IPS DF 19.7 (cell line): ENCODE data around the gene RETREG3.
"Not testable (repeated sequence)": the region's sequence is repeated elsewhere in the genome, so short reads cannot be mapped to it uniquely, and the experiment has no call there.

Experiments
- DNase-seq: peaks from one replicate; pipeline ENCODE4 v3.0.0-alpha.2; 2013; ENCODE audit warnings: low read depth, low spot score

The RETREG3 gene

DNA sequence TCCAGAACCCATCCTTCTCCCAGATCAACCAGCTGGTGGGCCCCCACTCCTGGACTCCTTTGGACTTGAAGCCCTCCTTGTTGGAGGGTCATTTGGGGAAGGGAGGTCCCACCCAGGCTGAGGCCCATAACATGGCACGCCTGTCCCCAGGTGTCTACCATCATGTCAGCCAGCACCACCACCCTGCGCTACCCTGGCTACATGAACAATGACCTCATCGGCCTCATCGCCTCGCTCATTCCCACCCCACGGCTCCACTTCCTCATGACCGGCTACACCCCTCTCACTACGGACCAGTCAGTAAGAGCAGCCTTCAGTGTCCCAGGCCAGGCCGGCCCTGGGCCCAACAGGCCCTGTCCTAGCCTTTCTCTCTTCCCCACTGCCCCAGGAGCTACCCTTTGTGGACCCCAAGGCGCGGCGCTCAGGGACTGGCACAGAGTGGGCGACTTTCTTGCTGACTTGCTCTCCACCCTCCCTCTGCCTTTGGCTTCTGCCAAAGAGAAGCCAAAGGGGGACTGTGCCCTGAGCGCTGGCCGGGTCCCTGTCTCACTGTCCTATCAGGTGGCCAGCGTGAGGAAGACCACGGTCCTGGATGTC is 4.6 kb upstream of the RETREG3 start:
- no peak for DNase-seq

DNA sequence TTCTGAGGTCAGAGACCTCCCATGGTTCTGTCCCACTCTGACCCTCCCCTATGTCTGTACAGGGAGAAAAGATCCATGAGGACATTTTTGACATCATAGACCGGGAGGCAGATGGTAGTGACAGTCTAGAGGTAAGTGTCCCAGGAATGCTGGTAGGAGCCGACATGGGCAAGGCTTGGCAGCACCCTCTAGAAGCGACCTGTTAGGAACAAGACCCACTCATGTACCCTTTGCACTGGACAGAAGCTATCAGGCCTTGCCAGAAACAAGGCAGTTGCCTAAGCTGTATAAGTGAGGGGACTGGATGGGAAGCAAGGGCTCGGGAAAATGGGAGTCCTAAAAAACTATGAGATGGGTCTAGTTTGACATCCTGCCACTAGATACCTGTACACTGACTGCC is 2.8 kb upstream of the RETREG3 start:
- DNase-seq = no peak

DNA sequence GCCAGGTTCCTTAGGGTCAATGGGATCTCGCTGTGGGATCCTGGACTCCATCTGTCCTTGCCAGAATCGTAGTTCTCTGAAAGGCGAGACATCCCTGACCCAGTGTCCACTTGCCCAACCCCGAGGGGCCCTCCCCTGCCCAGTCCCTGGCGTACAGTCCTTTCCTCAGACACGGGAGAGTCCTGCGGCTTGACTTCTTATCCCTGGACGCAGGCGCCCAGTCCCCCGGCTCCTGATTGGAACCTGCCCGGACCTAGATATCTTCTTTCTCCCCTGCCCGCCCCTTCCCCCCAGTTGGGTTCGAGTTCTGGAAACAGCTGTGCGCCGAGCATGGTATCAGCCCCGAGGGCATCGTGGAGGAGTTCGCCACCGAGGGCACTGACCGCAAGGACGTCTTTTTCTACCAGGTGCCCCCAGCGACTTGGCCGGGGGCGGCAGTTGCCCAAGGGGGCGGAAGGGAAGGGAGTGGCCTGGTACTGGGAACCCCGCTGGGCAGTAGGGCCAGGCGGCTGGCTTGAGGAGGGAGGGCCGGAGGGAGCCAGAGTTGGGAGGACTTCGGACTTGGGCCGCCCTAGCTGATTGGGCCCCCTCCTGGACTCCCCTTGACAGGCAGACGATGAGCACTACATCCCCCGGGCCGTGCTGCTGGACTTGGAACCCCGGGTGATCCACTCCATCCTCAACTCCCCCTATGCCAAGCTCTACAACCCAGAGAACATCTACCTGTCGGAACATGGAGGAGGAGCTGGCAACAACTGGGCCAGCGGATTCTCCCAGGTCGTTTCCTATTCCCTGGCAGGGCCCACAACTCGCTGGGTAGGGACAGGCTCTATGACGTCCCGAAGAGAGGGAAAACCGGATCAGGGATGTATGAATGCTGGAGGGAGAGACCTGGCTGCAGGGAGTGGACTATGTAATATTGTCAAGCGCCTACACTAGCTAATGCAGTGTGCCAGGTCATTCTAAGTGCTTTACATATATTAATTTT is 934 bp upstream of the RETREG3 start:
- not testable (repeated sequence) for DNase-seq

DNA sequence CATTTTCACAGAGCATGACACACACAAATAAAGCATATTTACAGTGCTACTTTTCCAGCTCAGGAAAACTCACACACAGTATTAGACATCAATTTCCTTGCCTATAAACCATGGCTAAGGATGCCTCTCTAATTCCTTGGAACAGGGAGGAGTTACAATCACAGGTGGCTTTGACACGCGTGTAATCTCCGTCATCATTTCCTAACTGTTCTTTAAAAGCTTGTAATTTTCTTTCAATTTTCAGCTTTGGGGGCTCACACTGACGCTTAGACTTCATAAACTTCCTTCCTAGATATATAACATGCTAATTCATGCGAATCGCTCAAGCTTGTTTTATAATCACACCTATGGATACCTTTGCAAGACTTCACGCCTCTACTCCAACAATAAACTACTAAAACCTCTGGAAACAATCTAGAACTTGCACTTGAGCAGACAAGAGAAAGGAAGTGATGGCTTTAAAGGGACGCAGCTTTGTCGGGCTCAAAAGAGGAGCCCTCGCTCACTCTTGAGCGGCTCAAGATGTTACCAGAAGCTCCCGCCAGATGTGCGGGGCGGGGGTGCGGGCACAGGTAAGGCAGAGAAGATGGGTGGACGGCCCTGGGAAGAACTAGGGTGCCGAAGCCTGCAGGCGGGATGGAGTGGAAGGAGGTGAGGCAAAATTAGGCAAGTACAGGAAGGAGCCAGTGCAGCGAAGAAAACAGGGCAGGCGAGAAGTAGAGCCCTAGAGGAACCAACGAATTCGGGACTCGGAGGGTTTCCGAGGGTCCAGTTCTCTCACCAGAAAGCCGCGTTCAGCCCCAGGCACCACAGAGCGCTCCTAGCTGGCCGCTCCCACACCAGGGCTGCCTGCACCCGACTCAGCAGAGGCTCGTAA is 631 bp downstream of the RETREG3 start:
- no peak for DNase-seq

DNA sequence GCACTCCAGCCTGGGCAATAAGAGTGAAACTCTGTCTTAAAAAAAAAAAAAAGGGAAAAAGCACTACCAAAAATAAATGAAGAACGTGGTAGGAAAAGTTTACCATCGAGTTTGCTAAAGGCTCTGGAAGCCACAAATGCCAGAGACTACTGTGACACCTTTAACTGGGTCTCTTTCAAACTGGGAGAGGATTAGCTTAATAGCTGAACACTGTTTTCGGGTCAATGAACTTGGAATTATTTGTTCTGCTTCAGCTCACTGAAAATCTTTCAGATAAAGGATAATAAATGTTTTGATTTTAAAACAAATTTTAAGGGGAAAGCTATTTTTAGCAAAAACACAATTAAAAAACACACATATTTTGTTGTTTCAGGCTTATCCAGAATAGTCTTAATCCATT is 1.4 kb downstream of the RETREG3 start:
- no peak for DNase-seq

DNA sequence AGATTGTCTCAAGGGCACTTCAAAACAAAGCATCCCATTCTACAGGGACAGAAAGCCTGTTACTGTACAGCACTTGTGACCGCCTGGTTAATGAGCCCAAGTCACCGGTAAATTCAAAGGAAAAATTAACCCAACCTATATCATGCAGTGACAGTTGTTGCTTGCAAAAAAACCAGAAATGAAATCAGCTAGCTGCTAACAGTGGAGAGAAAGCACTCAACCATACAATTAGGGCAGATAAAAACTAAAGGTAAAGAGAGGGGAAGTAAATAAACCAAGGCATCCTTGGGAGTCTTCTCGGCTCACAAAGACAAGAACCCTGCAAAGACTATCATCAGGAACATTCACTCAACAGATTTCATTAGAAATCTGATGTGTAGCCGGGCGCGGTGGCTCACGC is 5.9 kb downstream of the RETREG3 start:
- DNase-seq = no peak

DNA sequence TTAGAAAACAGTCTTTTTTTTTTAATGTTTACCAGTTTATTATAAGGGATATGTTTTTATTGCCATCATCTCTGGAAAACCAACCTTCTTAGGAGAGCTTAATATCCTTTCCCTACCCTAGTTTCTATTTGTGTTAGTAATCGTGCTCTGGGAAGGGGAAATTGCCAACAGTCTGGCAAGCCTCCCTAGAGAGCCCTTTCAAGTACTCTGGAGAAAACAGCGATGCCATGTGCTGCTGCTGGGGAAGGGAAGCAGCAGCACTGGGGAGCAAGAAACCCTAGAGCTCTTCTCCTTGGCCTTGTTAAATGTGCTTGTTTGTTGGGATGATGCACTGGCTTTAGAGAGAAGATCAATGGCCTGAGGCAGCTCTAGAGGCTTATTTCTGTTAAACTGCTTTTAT is 10.3 kb downstream of the RETREG3 start:
- no peak for DNase-seq

DNA sequence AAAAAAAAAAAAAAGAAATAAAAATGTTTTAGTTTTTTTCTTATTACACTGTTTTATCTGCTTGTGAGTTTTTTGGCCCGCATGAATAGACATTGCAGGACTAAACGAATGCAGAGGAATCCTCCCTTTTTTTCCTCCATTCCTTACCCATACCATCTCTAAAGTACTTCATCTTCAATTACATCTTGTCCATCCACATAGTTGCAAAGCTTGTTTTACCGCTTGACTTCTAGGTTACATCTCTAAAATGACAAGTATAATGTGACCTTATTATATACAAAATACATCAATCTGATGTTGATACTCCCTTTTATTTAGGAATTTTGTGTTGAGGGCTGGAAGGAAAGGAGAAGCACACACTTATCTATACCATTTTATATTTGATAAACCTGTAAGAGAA is 12.8 kb downstream of the RETREG3 start:
- DNase-seq = no peak

DNA sequence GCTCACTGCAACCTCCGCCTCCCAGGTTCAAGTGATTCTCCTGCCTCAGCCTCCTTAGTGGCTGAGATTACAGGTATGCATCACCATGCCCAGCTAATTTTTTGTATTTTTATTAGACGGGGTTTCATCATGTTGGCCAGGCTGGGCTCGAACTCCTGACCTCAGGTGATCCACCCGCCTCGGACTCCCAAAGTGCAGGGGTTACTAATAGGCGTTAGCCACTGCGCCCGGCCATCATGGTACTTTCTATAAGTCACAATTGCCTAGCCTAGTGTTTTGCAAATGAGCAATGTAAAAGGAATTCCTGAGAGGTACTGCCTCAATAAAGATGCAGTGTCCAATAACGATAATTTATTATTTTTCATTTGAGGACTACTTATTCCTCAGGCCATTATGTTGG is 17.8 kb downstream of the RETREG3 start:
- DNase-seq = no peak

DNA sequence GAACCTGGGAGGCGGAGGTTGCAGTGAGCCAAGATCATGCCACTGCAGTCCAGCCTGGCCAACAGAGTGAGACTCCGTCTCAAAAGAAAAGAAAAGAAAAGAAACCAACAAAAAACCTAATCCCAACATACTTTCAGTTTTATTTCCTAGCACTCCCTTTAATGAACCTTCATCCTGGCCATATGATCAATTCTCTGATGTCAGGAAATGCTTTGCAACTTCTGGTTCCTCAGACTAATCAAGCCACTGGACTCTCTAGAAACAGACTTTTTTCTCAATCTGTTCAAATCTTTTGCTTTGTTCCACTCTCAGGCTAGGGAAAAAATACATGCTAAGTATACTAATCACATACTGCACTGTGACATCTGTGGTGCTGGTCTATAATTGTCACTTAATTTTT is 18.3 kb downstream of the RETREG3 start:
- DNase-seq = no peak

DNA sequence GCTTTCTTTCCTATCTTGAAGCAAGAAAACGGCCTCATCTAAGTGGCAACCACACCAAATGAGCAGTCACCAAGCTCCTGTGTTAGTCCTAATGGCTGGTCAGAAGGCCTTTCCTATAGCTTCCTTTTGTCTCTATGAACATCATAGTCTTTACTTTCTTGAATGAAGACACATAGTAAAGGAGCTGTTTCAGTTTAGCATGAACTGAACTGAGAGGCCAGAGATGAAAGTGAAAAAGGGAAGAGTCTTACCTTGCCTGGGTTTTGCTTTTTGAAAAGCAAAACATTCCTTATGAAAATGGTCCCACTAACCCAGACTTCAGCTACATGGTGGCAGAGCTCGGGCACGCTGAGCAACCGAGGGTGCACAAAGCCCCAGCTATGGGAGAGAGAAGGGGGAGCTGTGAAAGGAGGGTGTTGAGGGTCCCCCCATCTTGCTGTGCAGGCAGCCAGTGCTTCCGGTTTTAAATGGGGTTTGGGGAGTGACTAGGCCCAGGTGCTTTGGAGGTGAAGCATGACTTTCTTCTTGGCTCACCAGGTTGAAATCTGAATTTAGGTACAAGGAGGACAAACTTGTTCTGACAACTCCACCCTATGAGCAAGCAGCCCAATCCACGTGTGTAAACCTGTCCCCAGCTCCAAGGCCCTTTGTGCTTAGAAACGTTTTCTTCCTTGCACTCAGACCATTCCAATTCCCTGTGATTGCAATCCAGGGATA is 22.5 kb downstream of the RETREG3 start:
- DNase-seq = no peak

DNA sequence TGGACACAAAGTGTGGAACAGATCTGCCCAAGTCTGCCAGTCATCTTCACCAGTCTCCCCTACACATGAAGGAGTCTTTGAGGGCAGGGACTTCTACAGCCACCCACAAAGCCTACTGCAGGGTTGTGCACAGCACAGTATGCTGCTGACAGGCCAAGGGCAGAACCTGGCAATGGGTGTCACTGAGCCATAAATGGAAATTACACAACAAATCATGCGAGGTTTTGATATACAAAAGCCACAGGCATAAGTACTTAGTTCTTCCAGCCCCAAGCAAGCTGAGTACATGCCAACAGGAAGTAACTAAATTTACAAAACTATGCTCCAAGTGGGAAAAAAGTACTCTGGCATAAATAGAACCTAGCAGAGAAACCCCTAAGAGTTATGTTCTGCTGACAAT is 23.8 kb downstream of the RETREG3 start:
- no peak for DNase-seq

DNA sequence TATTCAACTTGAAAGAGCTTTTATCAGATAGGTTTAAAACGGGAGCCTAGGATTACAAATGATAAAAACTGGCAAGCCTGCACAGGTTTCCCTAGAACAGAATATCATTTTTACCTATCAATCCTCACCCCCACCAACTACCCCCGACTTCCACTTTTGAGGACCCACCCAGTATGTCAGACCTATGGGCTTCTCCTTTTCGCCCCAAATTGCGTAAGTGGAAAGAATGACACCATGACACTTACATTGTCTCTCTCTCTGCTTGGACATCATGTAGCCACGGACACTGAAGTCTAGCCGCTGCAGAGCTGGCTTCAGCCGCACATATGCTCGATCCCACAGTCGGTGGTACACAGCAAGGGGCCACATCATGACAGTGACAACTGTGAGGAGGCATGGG is 24.3 kb downstream of the RETREG3 start:
- no peak for DNase-seq

DNA sequence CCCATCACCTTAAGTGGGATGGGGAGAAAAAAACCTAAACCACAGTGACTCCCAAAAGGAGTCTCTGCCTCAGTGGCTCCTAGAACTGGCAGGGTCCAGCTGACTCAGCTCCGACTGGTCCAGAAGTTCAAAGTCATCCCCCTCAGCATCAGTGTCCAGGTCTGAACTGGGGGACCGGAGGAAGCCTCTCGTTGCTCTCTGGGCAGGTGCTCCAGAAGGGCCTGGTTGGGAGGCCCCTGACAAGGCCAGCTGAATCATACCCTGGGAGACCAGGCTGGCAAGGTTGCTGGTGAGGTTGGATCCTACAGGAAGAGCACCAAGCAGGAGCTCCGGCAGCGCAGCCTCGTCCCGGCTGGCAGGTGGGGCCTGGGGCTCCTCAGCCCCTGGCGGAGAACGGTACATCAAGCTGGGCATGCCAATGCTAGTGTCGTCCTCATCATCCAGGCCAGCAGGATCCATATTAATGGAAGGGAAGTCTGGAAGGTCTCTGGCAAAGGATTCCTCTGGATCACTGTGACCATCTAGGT is 27.4 kb downstream of the RETREG3 start:
- DNase-seq = no peak

DNA sequence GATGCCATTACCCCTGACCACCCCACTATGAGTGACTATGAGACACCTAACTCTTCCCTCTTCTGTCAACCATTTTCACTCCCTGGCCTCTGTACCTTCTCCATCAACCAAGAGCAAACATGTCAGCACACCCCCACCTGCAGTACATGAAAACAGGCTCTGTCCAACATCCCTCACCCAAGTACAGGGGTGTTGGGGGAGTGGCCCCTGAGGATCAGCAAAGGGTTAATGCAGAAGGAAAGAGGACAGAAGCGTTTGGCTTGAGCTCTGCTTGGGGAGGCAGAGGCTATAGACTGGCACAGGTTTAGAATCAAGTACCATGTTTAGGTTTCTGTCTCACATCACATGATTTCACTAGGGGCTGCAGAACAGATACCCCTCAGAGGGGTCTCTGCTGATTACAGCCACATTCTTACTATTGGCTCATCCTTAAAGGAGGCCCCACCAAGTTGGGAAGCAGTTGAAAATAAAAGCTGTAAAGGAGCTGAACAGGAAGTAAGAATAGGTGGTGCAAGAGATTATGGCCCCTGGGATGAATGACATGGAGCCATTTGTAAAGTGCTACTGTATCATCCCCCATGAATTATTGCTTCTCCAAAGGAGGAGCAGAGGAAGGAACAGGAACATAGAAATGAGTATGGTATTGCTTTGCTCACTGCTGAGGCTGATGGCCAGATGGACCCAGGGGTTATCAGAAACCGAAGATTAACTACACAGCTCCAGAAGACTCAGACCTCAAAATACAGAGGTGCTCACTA is 29.2 kb downstream of the RETREG3 start:
- DNase-seq = no peak

DNA sequence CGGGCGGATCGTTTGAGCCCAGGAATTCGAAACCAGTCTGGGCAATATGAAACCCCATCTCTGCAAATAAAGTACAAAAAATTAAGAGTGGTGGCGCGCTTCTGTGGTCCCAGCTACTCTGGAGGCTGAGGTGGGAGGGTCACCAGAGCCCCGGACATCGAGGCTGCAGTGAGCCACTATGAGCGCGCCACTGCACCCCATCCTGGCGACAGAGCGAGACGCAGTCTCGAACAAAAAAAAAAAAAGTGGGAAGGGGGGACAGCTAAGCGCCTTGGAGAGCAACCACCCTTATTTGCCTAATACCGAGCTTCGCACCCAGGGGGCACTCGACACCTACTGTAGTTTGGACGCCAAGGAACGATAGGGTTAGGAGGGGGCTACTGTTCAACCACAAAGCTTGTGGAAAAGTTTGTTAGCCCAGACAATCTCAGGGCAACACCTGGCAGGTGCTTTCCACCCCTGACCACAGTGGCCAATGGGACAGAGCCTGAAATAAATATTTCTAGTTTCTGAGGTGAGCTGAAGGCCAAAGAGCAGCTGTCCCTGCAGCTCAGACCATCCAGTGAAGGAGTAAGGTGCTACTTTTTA is 30.8 kb downstream of the RETREG3 start:
- peak; percentile 75 for DNase-seq

DNA sequence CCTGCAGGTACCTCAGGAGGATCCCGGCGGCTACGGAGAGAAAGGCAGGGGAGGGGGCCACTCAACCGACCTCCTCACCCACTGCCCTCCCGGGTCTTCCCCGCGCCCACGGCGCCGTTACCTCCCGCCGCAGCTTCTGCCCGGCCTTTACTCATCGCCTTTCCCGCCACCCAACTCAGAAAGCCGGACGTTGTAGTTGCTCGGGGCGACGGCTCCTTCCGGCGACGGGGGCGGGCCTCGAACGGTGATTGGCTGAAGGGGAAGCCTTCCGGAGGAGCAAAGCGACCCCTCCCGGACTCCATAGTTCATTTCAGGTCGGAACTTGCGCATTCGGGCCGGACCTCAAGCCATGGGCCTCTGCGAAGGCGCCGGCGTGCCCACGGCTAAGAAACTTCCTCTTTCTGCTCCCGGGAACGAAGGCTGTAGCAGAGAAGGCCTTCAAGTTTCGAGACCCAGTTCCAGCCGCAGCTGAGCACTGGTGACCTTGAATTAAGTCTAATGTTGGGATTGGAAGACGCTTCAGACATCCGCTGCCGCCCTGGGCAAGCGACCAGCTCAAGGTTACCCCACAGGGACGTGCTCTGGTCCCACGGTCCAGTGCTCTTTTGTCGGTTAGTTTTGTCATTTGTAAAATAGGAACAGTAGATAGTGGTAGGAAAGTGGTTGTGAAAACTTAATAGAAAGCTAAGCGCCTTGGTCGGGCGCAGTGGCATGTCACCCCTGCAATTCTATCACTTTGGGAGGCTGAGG is 31.5 kb downstream of the RETREG3 start, which contains the start of gene PSMC3IP:
Gene PSMC3IP, minus strand, starts transcription at position 198 of the 750 bp plus-strand sequence. Its CDS starts 43 bp downstream, at position 155.
- DNase-seq = peak; percentile 83

DNA sequence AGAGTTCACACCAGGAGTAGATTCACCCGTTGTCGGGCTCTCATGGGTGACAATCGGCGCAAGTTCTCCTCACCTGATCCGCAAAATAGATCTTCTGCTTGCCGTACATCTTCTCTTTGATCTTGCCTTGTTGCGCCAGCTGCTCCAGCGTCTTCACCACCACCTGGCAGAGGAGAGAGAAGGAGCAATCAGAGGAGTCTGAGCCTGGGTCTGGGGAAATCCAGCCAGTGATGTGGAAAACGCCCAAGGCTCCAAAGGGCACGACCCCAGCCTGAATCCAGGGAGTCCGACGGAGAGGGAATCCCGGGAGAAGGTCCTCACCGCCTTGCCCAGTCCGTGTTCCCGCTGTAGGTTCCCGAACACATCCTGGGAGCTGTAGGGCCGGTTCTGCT is 32.0 kb downstream of the RETREG3 start:
- no peak for DNase-seq

DNA sequence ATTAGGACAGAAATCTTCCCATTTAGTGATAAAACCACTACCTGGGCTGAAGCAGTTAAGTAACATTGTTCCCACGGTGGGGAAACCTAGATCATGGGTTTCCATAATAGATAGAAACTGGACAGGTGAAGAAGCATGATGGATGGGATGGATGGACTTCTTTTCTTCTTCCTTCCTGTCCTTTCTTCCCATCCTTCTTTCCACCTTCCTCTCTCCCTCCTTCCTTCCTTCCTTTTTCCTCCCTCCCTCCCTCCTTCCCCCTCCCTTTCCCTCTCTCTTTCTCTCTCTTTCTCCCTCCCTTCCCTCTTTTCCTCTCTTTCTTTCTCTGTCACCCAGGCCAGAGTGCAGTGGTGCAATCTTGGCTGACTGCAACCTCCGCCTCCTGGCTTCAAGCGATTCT is 34.7 kb downstream of the RETREG3 start:
- no peak for DNase-seq
